SK-N-SH treated with all-trans-retinoic acid at 6 μM for 48 hours (cell line): ENCODE measurements around the gene KCTD13.
A peak's percentile ranks its signal among the peaks of the same experiment; 100 is the strongest.

Experiments used
- ATAC-seq: fragments of 200-7000 bp; cut with Tn5 transposase; 3 replicates; pipeline ENCODE4 v1.9.1; 2020; ENCODE audit warnings: mild to moderate bottlenecking, moderate library complexity
- ARNTL ChIP-seq: fragments of 450-650 bp; formaldehyde crosslinking; IDR thresholded peaks from 2 replicates; pipeline ENCODE4 v1.5.0; 2020; ENCODE audit warnings: low read depth, mild to moderate bottlenecking, moderate library complexity, borderline replicate concordance
- BACH2 ChIP-seq: fragments of 250-450 bp; sonication (Bioruptor Pico); IDR thresholded peaks from 2 replicates; pipeline ENCODE4 v1.9.0; 2021; ENCODE audit warnings: mild to moderate bottlenecking, borderline replicate concordance
- CSRNP3 ChIP-seq: fragments of 250-450 bp; sonication (Bioruptor Pico); IDR thresholded peaks from 2 replicates; pipeline ENCODE4 v1.5.1; 2021; ENCODE audit warnings: mild to moderate bottlenecking, moderate library complexity
- ESRRG ChIP-seq: fragments of 250-450 bp; sonication (Bioruptor Pico); IDR thresholded peaks from 2 replicates; pipeline ENCODE4 v1.6.1; 2021; ENCODE audit warnings: mild to moderate bottlenecking
- GLIS3 ChIP-seq: fragments of 250-450 bp; sonication (Bioruptor Pico); IDR thresholded peaks from 2 replicates; pipeline ENCODE4 v1.5.0; 2020; ENCODE audit warnings: mild to moderate bottlenecking, moderate library complexity
- ISL1 ChIP-seq: fragments of 250-450 bp; sonication (Bioruptor Pico); IDR thresholded peaks from 2 replicates; pipeline ENCODE4 v2.1.2; 2022; ENCODE audit warnings: mild to moderate bottlenecking, moderate library complexity
- OSR1 ChIP-seq: fragments of 250-450 bp; sonication (Bioruptor Pico); IDR thresholded peaks from 2 replicates; pipeline ENCODE4 v1.8.0; 2022; ENCODE audit warnings: moderate library complexity, mild to moderate bottlenecking, inconsistent platforms
- POU6F1 ChIP-seq: fragments of 250-450 bp; sonication (Bioruptor Pico); IDR thresholded peaks from 2 replicates; pipeline ENCODE4 v1.8.0; 2021; ENCODE audit warnings: low read depth, mild to moderate bottlenecking, moderate library complexity, borderline replicate concordance
- PPARA ChIP-seq: fragments of 250-450 bp; sonication (Bioruptor Pico); IDR thresholded peaks from 2 replicates; pipeline ENCODE4 v1.5.0; 2020; ENCODE audit warnings: mild to moderate bottlenecking, borderline replicate concordance
- RARB ChIP-seq: fragments of 250-450 bp; sonication (Bioruptor Pico); IDR thresholded peaks from 2 replicates; pipeline ENCODE4 v1.8.0; 2021; ENCODE audit warnings: mild to moderate bottlenecking, moderate library complexity
- SNAI2 ChIP-seq: fragments of 250-450 bp; sonication (Bioruptor Pico); IDR thresholded peaks from 2 replicates; pipeline ENCODE4 v1.5.0; 2020; ENCODE audit warnings: mild to moderate bottlenecking, moderate library complexity
- TSHZ2 ChIP-seq: fragments of 250-450 bp; sonication (Bioruptor Pico); IDR thresholded peaks from 2 replicates; pipeline ENCODE4 v1.5.0; 2020; ENCODE audit warnings: mild to moderate bottlenecking, moderate library complexity
- ZFP3 ChIP-seq: fragments of 250-450 bp; sonication (Bioruptor Pico); IDR thresholded peaks from 2 replicates; pipeline ENCODE4 v1.5.0; 2020; ENCODE audit warnings: mild to moderate bottlenecking, moderate library complexity
- ZFP30 ChIP-seq: fragments of 450-650 bp; formaldehyde crosslinking; IDR thresholded peaks from 2 replicates; pipeline ENCODE4 v1.5.0; 2022; ENCODE audit warnings: mild to moderate bottlenecking, moderate library complexity
- ZNF565 ChIP-seq: fragments of 450-650 bp; formaldehyde crosslinking; conservative IDR thresholded peaks from 2 replicates; pipeline ENCODE4 v1.5.0; 2020; ENCODE audit warnings: low read depth, mild to moderate bottlenecking, moderate library complexity
- ZNF70 ChIP-seq: fragments of 450-650 bp; formaldehyde crosslinking; IDR thresholded peaks from 2 replicates; pipeline ENCODE4 v1.5.0; 2020; ENCODE audit warnings: mild to moderate bottlenecking, moderate library complexity
- ZNF8 ChIP-seq: fragments of 450-650 bp; formaldehyde crosslinking; IDR thresholded peaks from 2 replicates; pipeline ENCODE4 v1.5.0; 2020; ENCODE audit warnings: mild to moderate bottlenecking, moderate library complexity

KCTD13 gene

GRCh38 chr16:29899516-29900101, 26.4 kb downstream of the KCTD13 start, which contains the start of gene SEZ6L2:
Gene SEZ6L2 (minus strand): TSS chr16:29899550. CDS start chr16:29899019, 531 bp downstream.
- no peak for TF ChIP-seq TSHZ2
- ATAC-seq = peak; percentile 71

GRCh38 chr16:29898804-29899515, 27.1 kb downstream of the KCTD13 start:
- peak; percentile 63 for ATAC-seq
- TF ChIP-seq PPARA (CRISPR knock-in tag) (no peak), ZNF8 (CRISPR knock-in tag) (no peak), ESRRG (CRISPR knock-in tag) (no peak), ZNF70 (CRISPR knock-in tag) (no peak), ISL1 (no peak), OSR1 (CRISPR knock-in tag) (no peak), ARNTL (CRISPR knock-in tag) (no peak), SNAI2 (no peak), POU6F1 (CRISPR knock-in tag) (no peak), ZFP30 (CRISPR knock-in tag) (no peak), RARB (CRISPR knock-in tag) (no peak), ZFP3 (CRISPR knock-in tag) (no peak)

GRCh38 chr16:29898135-29898803, 27.8 kb downstream of the KCTD13 start:
- TF ChIP-seq ZFP3 (CRISPR knock-in tag) (no peak), SNAI2 (no peak), GLIS3 (CRISPR knock-in tag) (no peak), BACH2 (CRISPR knock-in tag) (no peak), TSHZ2 (no peak), POU6F1 (CRISPR knock-in tag) (no peak)
- no peak for ATAC-seq

- no peak for TF ChIP-seq PPARA (CRISPR knock-in tag)
- TF ChIP-seq ZNF8 (CRISPR knock-in tag) = no peak
- no peak for TF ChIP-seq OSR1 (CRISPR knock-in tag)
- TF ChIP-seq ZFP3 (CRISPR knock-in tag) = no peak
- no peak for TF ChIP-seq ZNF70 (CRISPR knock-in tag)
- no peak for TF ChIP-seq BACH2 (CRISPR knock-in tag)
- TF ChIP-seq ESRRG (CRISPR knock-in tag) = no peak
- TF ChIP-seq POU6F1 (CRISPR knock-in tag) = no peak
- no peak for TF ChIP-seq ZNF565 (CRISPR knock-in tag)
- no peak for TF ChIP-seq CSRNP3 (CRISPR knock-in tag)
- ATAC-seq = no peak
Measured at GRCh38 chr16:29897333-29897732, 28.7 kb downstream of the KCTD13 start.
